ENCODE measurements around the gene MYBPC2.
"Not testable (repeated sequence)": the region's sequence is repeated elsewhere in the genome, so short reads cannot be mapped to it uniquely, and the experiment has no call there.

The MYBPC2 gene

GRCh38 chr19:50387868-50388245, 44.8 kb upstream of the MYBPC2 start (continued):
- TF ChIP-seq ZBTB48 (tag by site-specific recombination; IDR thresholded peaks at IDR 0.05), result no peak
- TF ChIP-seq SALL2 (tag by site-specific recombination; IDR thresholded peaks at IDR 0.05; ENCODE audit: borderline replicate concordance), result no peak
- no peak for TF ChIP-seq ZNF776 (tag by site-specific recombination; IDR thresholded peaks at IDR 0.05; ENCODE audit: borderline replicate concordance)
- TF ChIP-seq ZNF664 (tag by site-specific recombination; IDR thresholded peaks at IDR 0.05), result no peak
- no peak for TF ChIP-seq ZNF785 (tag by site-specific recombination; IDR thresholded peaks at IDR 0.05)
- TF ChIP-seq ZNF350 (tag by site-specific recombination; IDR thresholded peaks at IDR 0.05), result no peak
- TF ChIP-seq BCL11B (tag by site-specific recombination; IDR thresholded peaks at IDR 0.05; ENCODE audit: low read depth), result no peak
- no peak for TF ChIP-seq ZNF48 (tag by site-specific recombination; IDR thresholded peaks at IDR 0.05)

DNA sequence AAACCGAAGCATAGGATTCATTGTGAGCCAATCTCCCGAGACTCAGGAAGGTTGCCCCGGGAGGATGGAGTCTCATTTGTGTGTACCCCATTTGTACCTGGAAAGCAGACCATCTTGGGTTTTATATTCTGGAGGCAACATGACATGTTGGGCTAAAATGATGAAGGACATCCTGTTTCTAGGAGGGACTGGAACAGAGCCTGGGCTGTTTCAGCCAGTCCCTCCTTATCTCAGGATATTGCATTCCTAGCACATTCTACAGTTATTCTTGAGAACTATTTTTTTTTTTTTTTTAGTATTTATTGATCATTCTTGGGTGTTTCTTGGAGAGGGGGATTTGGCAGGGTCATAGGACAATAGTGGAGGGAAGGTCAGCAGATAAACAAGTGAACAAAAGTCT, 42.4 kb upstream of the MYBPC2 start:
- H3K4me1 ChIP-seq (ENCODE audit: control insufficient read depth, insufficient read depth, low read length); POLR2A ChIA-PET; H3K27ac ChIP-seq (ENCODE audit: extremely low read depth, low read depth, low read length); CTCF ChIA-PET; H3K9me3 ChIP-seq (ENCODE audit: control insufficient read depth, insufficient read depth, low read depth, low read length); H3K4me3 ChIP-seq (ENCODE audit: low read depth, low read length): not testable (repeated sequence)
- peaks cover 50 to 59% of the 10 kb centered on the region in 2 experiments for H3K36me3 ChIP-seq (ENCODE audit: control insufficient read depth in 2 of 2, insufficient read depth in 1 of 2, low read length in 2 of 2)

DNA sequence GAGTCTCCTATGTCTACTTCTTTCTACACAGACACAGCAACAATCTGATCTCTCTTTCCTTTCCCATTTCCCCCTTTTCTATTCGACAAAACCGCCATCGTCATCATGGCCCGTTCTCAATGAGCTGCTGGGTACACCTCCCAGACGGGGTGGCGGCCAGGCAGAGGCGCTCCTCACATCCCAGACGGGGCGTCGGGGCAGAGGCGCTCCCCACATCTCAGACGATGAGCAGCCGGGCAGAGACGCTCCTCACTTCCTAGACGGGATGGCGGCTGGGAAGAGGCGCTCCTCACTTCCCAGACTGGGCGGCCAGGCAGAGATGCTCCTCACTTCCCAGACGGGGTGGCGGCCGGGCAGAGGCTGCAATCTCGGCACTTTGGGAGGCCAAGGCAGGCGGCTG, 41.7 kb upstream of the MYBPC2 start:
- H3K4me3 ChIP-seq (ENCODE audit: low read depth, low read length); H3K4me1 ChIP-seq (ENCODE audit: control insufficient read depth, insufficient read depth, low read length); CTCF ChIA-PET; H3K27ac ChIP-seq (ENCODE audit: extremely low read depth, low read depth, low read length); H3K9me3 ChIP-seq (ENCODE audit: control insufficient read depth, insufficient read depth, low read depth, low read length): not testable (repeated sequence)
- POLR2A ChIA-PET, result interaction anchor here (0.6 kb wide), 2 partner anchors 202 to 334 kb away, joined by 3 to 4 read pairs; no protein-coding TSS in a partner anchor
- peaks cover 52 to 56% of the 10 kb centered on the region in 2 experiments for H3K36me3 ChIP-seq (ENCODE audit: control insufficient read depth in 2 of 2, insufficient read depth in 1 of 2, low read length in 2 of 2)

- no peaks in the 10 kb centered on the region for H3K4me1 ChIP-seq (ENCODE audit: control insufficient read depth, insufficient read depth, low read length)
- H3K4me3 ChIP-seq (ENCODE audit: low read depth, low read length), result no peak overlapping the region
- POLR2A ChIA-PET, result no interaction called here
- H3K9me3 ChIP-seq (ENCODE audit: control insufficient read depth, insufficient read depth, low read depth, low read length), result no peaks in the 10 kb centered on the region
- H3K27ac ChIP-seq (ENCODE audit: extremely low read depth, low read depth, low read length), result no peak overlapping the region
- CTCF ChIA-PET, result no interaction called here
- TF ChIP-seq, protein P1, sequence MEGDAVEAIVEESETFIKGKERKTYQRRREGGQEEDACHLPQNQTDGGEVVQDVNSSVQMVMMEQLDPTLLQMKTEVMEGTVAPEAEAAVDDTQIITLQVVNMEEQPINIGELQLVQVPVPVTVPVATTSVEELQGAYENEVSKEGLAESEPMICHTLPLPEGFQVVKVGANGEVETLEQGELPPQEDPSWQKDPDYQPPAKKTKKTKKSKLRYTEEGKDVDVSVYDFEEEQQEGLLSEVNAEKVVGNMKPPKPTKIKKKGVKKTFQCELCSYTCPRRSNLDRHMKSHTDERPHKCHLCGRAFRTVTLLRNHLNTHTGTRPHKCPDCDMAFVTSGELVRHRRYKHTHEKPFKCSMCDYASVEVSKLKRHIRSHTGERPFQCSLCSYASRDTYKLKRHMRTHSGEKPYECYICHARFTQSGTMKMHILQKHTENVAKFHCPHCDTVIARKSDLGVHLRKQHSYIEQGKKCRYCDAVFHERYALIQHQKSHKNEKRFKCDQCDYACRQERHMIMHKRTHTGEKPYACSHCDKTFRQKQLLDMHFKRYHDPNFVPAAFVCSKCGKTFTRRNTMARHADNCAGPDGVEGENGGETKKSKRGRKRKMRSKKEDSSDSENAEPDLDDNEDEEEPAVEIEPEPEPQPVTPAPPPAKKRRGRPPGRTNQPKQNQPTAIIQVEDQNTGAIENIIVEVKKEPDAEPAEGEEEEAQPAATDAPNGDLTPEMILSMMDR (tag by site-specific recombination; IDR thresholded peaks at IDR 0.05), result no peak
- no peak for TF ChIP-seq ZXDB (tag by site-specific recombination; IDR thresholded peaks at IDR 0.05)
- no peak for TF ChIP-seq GLIS2 (tag by site-specific recombination; IDR thresholded peaks at IDR 0.05)
- TF ChIP-seq ZNF280D (tag by site-specific recombination; IDR thresholded peaks at IDR 0.05), result no peak
- no peak for TF ChIP-seq ZFP69B (tag by site-specific recombination; IDR thresholded peaks at IDR 0.05)
- no peak for TF ChIP-seq ZNF610 (tag by site-specific recombination; IDR thresholded peaks at IDR 0.05; ENCODE audit: borderline replicate concordance)
- TF ChIP-seq ZNF449 (tag by site-specific recombination; IDR thresholded peaks at IDR 0.05), result no peak
- no peak for TF ChIP-seq ZNF596 (tag by site-specific recombination; IDR thresholded peaks at IDR 0.05)
- no peak for TF ChIP-seq ZNF223 (tag by site-specific recombination; IDR thresholded peaks at IDR 0.05)
- no peak for TF ChIP-seq ZNF785 (tag by site-specific recombination; IDR thresholded peaks at IDR 0.05)
- TF ChIP-seq ZBTB17 (tag by site-specific recombination; IDR thresholded peaks at IDR 0.05), result no peak
- no peak for TF ChIP-seq BCL11A (tag by site-specific recombination; IDR thresholded peaks at IDR 0.05; ENCODE audit: low read depth)
- TF ChIP-seq ZNF274 (IDR thresholded peaks at IDR 0.05; ENCODE audit: low read length), result no peak
- TF ChIP-seq ZNF274 (tag by site-specific recombination; IDR thresholded peaks at IDR 0.05; ENCODE audit: borderline replicate concordance), result no peak
- H3K36me3 ChIP-seq (ENCODE audit: control insufficient read depth in 2 of 2, insufficient read depth in 1 of 2, low read length in 2 of 2), result peaks cover 39 to 46% of the 10 kb centered on the region in 2 experiments
Observed at GRCh38 chr19:50392759-50393158, 39.9 kb upstream of the MYBPC2 start.
